ENCODE results near the gene MCF2L.

Gene MCF2L

DNA sequence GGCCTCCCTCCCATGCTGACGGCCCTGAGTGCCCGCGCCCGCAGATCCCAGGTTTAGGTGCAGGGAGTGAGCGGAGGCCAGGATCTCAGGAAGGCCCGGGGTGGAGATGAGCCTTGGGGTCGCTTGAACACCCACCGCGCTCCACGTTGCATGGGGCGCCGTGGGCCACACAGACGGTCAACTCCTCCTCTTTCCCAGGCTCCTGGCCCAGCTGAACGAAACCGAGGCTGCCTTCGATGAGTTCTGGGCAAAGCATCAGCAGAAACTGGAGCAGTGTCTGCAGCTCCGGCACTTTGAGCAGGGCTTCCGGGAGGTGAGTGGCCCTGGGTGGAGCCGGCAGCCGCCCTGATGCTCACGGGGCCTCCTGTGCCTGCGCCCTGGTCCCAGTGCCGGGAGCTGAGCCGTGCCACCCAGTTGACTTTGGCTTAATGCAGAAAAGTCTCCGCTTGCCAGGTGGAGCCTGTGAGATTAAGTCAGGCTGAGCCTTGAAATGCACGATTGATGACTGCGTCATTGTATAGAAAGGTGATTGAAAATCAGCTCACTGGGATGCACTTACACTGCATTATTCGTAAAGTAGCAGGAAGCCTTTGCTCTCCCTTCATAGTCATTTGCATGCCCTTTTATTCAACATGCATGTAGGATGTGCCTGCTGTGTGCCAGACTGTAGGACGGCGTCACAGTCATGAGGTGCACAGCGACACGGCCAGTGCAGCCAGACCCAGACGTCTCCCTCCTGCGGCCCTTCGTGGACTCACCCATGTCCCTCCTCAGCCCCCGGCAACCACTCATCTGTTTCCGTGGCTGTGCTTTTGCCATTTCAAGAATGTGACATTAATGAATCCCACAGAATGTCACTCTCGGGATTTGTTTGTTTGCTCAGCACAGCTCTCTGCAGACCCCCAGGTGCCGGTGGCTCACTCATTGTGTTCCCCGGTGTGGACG, 101.1 kb downstream of the MCF2L start:
- Histone ChIP-seq H3K27me3 (ENCODE audit: control insufficient read depth, insufficient read depth, low read length) (no peaks in the 10 kb centered on the region), H3K4me3 (ENCODE audit: low read depth, low read length) (no peak overlapping the region), H3K9ac (no peak overlapping the region), H2AFZ (no peak overlapping the region), H3K79me2 (no peaks in the 10 kb centered on the region), H3K9me3 (ENCODE audit: control insufficient read depth, low read length) (no peaks in the 10 kb centered on the region), H3K4me1 (no peaks in the 10 kb centered on the region), H3K36me3 (ENCODE audit: control insufficient read depth, insufficient read depth, low read length) (no peaks in the 10 kb centered on the region), H3K27ac (no peak overlapping the region), H3K4me2 (ENCODE audit: low read length) (no peak overlapping the region)
- TF ChIP-seq, protein P1, sequence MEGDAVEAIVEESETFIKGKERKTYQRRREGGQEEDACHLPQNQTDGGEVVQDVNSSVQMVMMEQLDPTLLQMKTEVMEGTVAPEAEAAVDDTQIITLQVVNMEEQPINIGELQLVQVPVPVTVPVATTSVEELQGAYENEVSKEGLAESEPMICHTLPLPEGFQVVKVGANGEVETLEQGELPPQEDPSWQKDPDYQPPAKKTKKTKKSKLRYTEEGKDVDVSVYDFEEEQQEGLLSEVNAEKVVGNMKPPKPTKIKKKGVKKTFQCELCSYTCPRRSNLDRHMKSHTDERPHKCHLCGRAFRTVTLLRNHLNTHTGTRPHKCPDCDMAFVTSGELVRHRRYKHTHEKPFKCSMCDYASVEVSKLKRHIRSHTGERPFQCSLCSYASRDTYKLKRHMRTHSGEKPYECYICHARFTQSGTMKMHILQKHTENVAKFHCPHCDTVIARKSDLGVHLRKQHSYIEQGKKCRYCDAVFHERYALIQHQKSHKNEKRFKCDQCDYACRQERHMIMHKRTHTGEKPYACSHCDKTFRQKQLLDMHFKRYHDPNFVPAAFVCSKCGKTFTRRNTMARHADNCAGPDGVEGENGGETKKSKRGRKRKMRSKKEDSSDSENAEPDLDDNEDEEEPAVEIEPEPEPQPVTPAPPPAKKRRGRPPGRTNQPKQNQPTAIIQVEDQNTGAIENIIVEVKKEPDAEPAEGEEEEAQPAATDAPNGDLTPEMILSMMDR (IDR thresholded peaks at IDR 0.05): no peak

DNA sequence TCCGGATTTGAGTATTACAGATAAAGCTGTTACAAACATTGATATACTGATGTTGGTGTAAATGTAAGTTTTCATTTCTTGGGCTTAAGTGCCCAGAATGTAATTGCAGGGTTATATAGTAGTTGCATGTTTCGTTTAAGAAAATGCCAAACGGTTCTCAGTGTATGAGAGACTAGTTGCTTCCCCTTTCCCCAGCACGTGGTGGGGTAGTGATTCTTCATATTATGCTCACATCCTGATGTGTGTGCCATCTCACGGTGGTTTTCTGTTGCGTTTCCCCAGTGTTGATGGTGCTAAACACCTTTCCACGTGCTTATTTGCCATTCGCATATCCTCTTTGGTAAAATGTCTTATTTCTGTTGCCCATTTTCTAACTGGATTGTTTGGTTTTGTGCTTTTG, 101.8 kb downstream of the MCF2L start:
- TF ChIP-seq, protein P1 (IDR thresholded peaks at IDR 0.05): no peak

DNA sequence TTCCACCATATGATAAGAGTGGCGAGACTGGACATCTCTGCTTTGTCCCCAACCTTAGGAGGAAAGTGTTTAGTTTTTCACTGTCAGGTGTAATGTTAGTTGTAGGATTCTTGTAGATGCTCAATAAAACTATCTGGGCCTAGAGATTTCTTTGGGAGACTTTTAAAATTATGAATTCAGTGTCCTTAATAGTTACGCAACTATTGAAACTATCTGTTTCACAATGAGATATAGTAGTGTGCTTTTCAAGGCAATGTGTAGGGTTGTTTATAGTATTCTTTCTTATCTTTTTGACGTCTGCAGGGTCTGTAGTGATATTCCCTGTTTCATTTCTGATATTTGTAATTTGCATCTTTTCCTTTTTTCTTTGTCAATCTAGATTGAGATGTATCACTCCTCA, 103.4 kb downstream of the MCF2L start:
- Histone ChIP-seq H2AFZ (no peak overlapping the region), H3K4me3 (ENCODE audit: low read depth, low read length) (no peak overlapping the region), H3K4me2 (ENCODE audit: low read length) (no peak overlapping the region), H3K27ac (no peak overlapping the region), H3K4me1 (no peaks in the 10 kb centered on the region), H3K27me3 (ENCODE audit: control insufficient read depth, insufficient read depth, low read length) (no peaks in the 10 kb centered on the region), H3K36me3 (ENCODE audit: control insufficient read depth, insufficient read depth, low read length) (no peaks in the 10 kb centered on the region), H3K9ac (no peak overlapping the region), H3K79me2 (no peaks in the 10 kb centered on the region), H3K9me3 (ENCODE audit: control insufficient read depth, low read length) (no peaks in the 10 kb centered on the region)
- TF ChIP-seq, protein P1 (IDR thresholded peaks at IDR 0.05): no peak

More for the DNA sequence above, 101.8 kb downstream of the MCF2L start:
- Histone ChIP-seq H2AFZ (no peak overlapping the region), H3K9me3 (ENCODE audit: control insufficient read depth, low read length) (no peaks in the 10 kb centered on the region), H3K79me2 (no peaks in the 10 kb centered on the region), H3K4me3 (ENCODE audit: low read depth, low read length) (no peak overlapping the region), H3K27me3 (ENCODE audit: control insufficient read depth, insufficient read depth, low read length) (no peaks in the 10 kb centered on the region), H3K27ac (no peak overlapping the region), H3K36me3 (ENCODE audit: control insufficient read depth, insufficient read depth, low read length) (no peaks in the 10 kb centered on the region), H3K4me1 (no peaks in the 10 kb centered on the region), H3K9ac (no peak overlapping the region), H3K4me2 (ENCODE audit: low read length) (no peak overlapping the region)

DNA sequence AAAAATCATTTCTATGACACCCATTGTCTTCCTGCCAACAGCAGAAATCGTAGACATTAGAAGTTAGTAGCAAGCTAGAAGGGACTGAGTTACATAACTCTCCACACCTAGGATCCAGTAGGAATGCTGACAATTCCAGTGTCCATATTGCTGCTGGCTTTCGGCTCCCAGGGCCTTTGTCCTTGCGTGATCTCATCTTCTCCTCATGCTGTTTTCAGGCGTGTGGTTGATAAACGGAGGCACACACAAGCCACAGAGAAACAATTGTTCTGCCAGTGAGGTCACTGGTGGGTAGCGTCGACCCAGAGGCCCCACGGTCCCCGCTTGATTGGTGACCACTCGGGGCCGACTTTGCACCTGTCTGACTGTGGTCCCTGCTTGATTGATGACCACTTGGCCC, 104.9 kb downstream of the MCF2L start:
- Histone ChIP-seq H3K4me2 (ENCODE audit: low read length) (no peak overlapping the region), H3K27me3 (ENCODE audit: control insufficient read depth, insufficient read depth, low read length) (no peaks in the 10 kb centered on the region), H3K4me3 (ENCODE audit: low read depth, low read length) (no peak overlapping the region), H3K36me3 (ENCODE audit: control insufficient read depth, insufficient read depth, low read length) (no peaks in the 10 kb centered on the region), H3K27ac (no peak overlapping the region), H2AFZ (no peak overlapping the region), H3K79me2 (no peaks in the 10 kb centered on the region), H3K9ac (no peak overlapping the region), H3K9me3 (ENCODE audit: control insufficient read depth, low read length) (no peaks in the 10 kb centered on the region), H3K4me1 (no peaks in the 10 kb centered on the region)
- TF ChIP-seq, protein P1 (IDR thresholded peaks at IDR 0.05): no peak

DNA sequence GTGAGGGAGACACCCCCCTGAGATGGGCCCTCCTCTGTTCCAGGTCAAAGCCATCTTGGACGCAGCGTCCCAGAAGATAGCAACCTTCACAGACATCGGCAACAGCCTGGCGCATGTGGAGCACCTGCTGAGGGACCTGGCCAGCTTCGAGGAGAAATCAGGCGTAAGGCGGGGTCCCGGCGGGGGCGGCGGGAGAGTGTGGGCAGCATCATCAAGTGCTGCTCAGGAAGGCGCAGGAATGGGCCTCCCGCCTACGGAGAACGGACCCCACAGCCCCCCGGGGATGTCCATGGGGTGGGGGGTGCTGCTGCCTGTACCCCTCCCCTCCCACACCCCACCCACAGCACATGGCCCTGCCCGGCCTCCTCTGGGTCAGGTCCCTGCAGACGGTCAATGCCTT, 105.4 kb downstream of the MCF2L start:
- Histone ChIP-seq H3K4me3 (ENCODE audit: low read depth, low read length) (no peak overlapping the region), H3K4me2 (ENCODE audit: low read length) (no peak overlapping the region), H3K79me2 (no peaks in the 10 kb centered on the region), H3K27me3 (ENCODE audit: control insufficient read depth, insufficient read depth, low read length) (no peaks in the 10 kb centered on the region), H3K9me3 (ENCODE audit: control insufficient read depth, low read length) (no peaks in the 10 kb centered on the region), H2AFZ (no peak overlapping the region), H3K27ac (no peak overlapping the region), H3K4me1 (no peaks in the 10 kb centered on the region), H3K9ac (no peak overlapping the region), H3K36me3 (ENCODE audit: control insufficient read depth, insufficient read depth, low read length) (no peaks in the 10 kb centered on the region)
- TF ChIP-seq, protein P1 (IDR thresholded peaks at IDR 0.05): no peak

Measured in parathyroid adenoma (tissue), 2 donors.